Stomach (tissue), 9 donors: Measurements from ENCODE around the gene NTN3. TPM values are rescaled to one million over a fixed set of nuclear protein-coding genes. Genes with fewer than 3 reads are reported as not detected.
"Not testable (repeated sequence)": the region's sequence is repeated elsewhere in the genome, so short reads cannot be mapped to it uniquely, and the experiment has no call there.

Source experiments
- DNase-seq, 2 donors: peaks; one replicate each; pipeline versions ENCODE4 v3.0.0 to v3.0.0-alpha.2; 2013 to 2019
- H3K27ac ChIP-seq, 5 donors: fragments of 200-600 bp in 4 of 5; sonication (generic) in 4 of 5; one replicate each; pipeline ENCODE4 v1.5.1; 2013 to 2019; ENCODE audit warnings: mild to moderate bottlenecking in 1 of 5, moderate library complexity in 1 of 5
- H3K27me3 ChIP-seq, 3 donors: fragments of 200-600 bp; sonication (generic); one replicate each; pipeline ENCODE4 v1.5.1; 2017 to 2019; ENCODE audit warnings: mixed run types in 1 of 3
- H3K36me3 ChIP-seq, 4 donors: fragments of 200-600 bp; sonication (generic); 1 replicate in 3 of 4; 2 replicates in 1 of 4; pipeline ENCODE4 v1.5.1; 2016 to 2019
- H3K4me1 ChIP-seq, 4 donors: fragments of 200-600 bp; sonication (generic); one replicate each; pipeline ENCODE4 v1.5.1; 2016 to 2019
- H3K4me3 ChIP-seq, 4 donors: fragments of 200-600 bp; sonication (generic) in 3 of 4; one replicate each; pipeline ENCODE4 v1.5.1; 2016 to 2019; ENCODE audit warnings: mild to moderate bottlenecking in 1 of 4
- H3K9me3 ChIP-seq, 4 donors: fragments of 200-600 bp; sonication (generic); one replicate each; pipeline ENCODE4 v1.5.1; 2016 to 2019
- EP300 ChIP-seq: sonication (generic); formaldehyde crosslinking; IDR thresholded peaks from one replicate; pipeline ENCODE4 v1.6.1; 2017; ENCODE audit warnings: antibody characterized with exemption
- POLR2A ChIP-seq, 4 donors: fragments of 450-650 bp; IDR thresholded peaks; one replicate each; pipeline ENCODE4 v1.6.1; 2016; ENCODE audit warnings: antibody characterized with exemption in 4 of 4, control low read depth in 2 of 4, mild to moderate bottlenecking in 1 of 4, moderate library complexity in 1 of 4
- POLR2AphosphoS5 ChIP-seq, 3 donors: sonication (generic); formaldehyde crosslinking; IDR thresholded peaks; one replicate each; pipeline ENCODE4 v1.6.1; 2016; ENCODE audit warnings: antibody characterized with exemption in 3 of 3
- WGBS, 5 donors: extraction: QIAGEN DNeasy Blood & Tissue Kit in 3 of 5; methylation state at CpG; one replicate each; pipeline versions ENCODE4 v1.1.5 to v1.1.7; 2013 to 2018; 5-methylcytosine and 5-hydroxymethylcytosine counted together
- intact Hi-C: fragments of 100-400 bp; cut with DNase I; formaldehyde crosslinking; loops from one replicate; pipeline ENCODE4 v1.15.1; 2023; ENCODE audit warnings: low total_unique reads
- polyA plus RNA-seq, 3 donors: library from polyadenylated mRNA; stranded (reverse); fragments of 200-250 nt; gene quantifications; one replicate each; pipeline ENCODE4 v1.2.3, GENCODE V29; 2013
- total RNA-seq, 5 donors: library from RNA; depleted of rRNA; stranded (reverse); fragments of >200 nt; gene quantifications; one replicate each; pipeline versions ENCODE4 v1.1.0 to v1.2.3, GENCODE V29; 2014 to 2016
- TF ChIP-seq, protein P1 (sequence below), 7 experiments: fragments of 450-650 bp in 4 of 7; fragments of 200-600 bp in 3 of 7; sonication (generic) in 3 of 7; IDR thresholded peaks; one replicate each; pipeline ENCODE4 v1.5.1; 2016 to 2019; ENCODE audit warnings: antibody characterized with exemption in 7 of 7, control low read depth in 2 of 7, mild to moderate bottlenecking in 1 of 7
- donor health status: healthy with polysubstance abuse.
- donor health status: Bipolar disorder and iron deficiency.
- donor health status: healthy.

NTN3 gene
- total and polyA plus RNA-seq, 8 donors: 1.8 TPM; not detected in 7

GRCh38 chr16:2438121-2438520 lies 33.0 kb upstream of the NTN3 start:
- Histone ChIP-seq H3K36me3 (peaks cover 0 to 52% (median 35%) of the 10 kb centered on the region in 4 donors), H3K4me3 (no peak overlapping the region), H3K27ac (no peak overlapping the region), H3K27me3 (no peaks in the 10 kb centered on the region), H3K4me1 (no peaks in the 10 kb centered on the region), H3K9me3 (no peaks in the 10 kb centered on the region)
- no peak for DNase-seq
- intact Hi-C loops: no loop called here
- WGBS, 5 donors: 93 to 97% (median 96%) methylated on average over 14 of the region's 14 CpGs
- TF ChIP-seq EP300 (no peak), POLR2AphosphoS5 (IDR thresholded peaks at IDR 0.05) (no peak), POLR2A (IDR thresholded peaks at IDR 0.05) (no peak)
- TF ChIP-seq, protein P1, sequence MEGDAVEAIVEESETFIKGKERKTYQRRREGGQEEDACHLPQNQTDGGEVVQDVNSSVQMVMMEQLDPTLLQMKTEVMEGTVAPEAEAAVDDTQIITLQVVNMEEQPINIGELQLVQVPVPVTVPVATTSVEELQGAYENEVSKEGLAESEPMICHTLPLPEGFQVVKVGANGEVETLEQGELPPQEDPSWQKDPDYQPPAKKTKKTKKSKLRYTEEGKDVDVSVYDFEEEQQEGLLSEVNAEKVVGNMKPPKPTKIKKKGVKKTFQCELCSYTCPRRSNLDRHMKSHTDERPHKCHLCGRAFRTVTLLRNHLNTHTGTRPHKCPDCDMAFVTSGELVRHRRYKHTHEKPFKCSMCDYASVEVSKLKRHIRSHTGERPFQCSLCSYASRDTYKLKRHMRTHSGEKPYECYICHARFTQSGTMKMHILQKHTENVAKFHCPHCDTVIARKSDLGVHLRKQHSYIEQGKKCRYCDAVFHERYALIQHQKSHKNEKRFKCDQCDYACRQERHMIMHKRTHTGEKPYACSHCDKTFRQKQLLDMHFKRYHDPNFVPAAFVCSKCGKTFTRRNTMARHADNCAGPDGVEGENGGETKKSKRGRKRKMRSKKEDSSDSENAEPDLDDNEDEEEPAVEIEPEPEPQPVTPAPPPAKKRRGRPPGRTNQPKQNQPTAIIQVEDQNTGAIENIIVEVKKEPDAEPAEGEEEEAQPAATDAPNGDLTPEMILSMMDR (IDR thresholded peaks at IDR 0.05): no peak

- Histone ChIP-seq H3K27me3 (no peaks in the 10 kb centered on the region), H3K36me3 (peaks cover 2 to 58% (median 33%) of the 10 kb centered on the region in 4 donors), H3K27ac (no peak overlapping the region), H3K4me3 (no peak overlapping the region), H3K4me1 (no peaks in the 10 kb centered on the region), H3K9me3 (no peaks in the 10 kb centered on the region)
- intact Hi-C loops: no loop called here
- no peak for DNase-seq
- TF ChIP-seq, protein P1 (IDR thresholded peaks at IDR 0.05): no peak
- no peak for TF ChIP-seq POLR2A (IDR thresholded peaks at IDR 0.05)
- TF ChIP-seq EP300: no peak
- TF ChIP-seq POLR2AphosphoS5 (IDR thresholded peaks at IDR 0.05): no peak
- 89 to 97% (median 94%) methylated on average over 11 of the region's 11 CpGs for WGBS, 5 donors
These were observed 31.5 kb upstream of the NTN3 start for GRCh38 chr16:2439598-2439997.

DNA sequence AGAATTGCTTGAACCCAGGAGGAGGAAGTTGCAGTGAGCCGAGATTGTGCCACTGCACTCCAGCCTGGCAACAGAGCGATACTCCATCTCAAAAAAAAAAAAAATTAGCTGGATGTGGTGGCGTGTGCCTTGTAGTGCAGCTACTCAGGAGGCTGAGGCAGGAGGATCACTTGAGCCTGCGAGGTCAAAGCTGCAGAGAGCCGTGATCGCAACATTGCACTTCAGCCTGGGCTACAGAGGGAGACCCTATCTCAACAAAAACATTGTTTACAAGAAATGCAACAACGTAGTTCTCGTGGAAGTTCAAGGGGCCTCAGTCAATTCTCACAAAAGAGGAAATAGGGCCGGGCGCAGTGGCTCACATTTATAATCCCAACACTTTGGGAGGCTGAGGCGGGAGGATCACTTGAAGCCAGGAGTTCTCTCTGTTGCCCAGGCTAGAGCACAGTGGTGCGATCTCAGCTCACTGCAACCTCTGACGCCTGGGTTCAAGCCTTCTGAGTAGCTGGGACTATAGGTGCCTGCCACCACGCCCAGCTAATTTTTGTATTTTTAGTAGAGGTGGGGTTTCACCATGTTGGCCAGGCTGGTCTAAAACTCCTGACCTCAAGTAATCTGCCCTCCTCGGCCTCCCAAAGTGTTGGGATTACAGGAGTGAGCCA lies 29.8 kb upstream of the NTN3 start:
- H3K9me3 ChIP-seq, H3K27ac ChIP-seq, H3K4me1 ChIP-seq, intact Hi-C loops, H3K4me3 ChIP-seq, H3K27me3 ChIP-seq, DNase-seq: not testable (repeated sequence)
- H3K36me3 ChIP-seq: peaks cover 10 to 68% (median 43%) of the 10 kb centered on the region in 4 donors
- WGBS, 5 donors: 81 to 95% (median 86%) methylated on average over 14 to 15 of the region's 15 CpGs

DNA sequence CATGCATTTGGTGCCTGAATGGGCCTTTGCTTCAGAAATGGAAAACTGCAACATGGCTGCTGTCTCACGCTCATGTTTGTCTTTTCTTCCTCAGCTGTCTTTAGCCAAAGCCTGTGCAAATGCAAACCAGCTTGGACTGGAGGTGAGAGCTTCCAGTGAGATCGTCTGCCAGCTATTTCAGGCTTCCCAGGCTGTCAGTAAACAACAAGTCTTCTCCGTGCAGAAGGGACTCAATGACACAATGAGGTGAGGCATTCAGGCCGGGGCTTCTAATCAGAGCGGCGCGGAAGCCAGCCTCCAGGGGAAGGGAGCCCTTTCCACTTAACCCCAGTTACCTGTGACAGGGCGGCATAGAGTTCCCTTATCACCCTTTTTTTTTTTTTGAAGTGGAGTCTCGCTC lies 27.5 kb upstream of the NTN3 start:
- TF ChIP-seq POLR2A (IDR thresholded peaks at IDR 0.05): no peak
- TF ChIP-seq POLR2AphosphoS5 (IDR thresholded peaks at IDR 0.05): no peak
- TF ChIP-seq, protein P1 (IDR thresholded peaks at IDR 0.05): no peak
- TF ChIP-seq EP300: no peak
- intact Hi-C loops: no loop called here
- 89 to 95% (median 92%) methylated on average over 9 of the region's 9 CpGs for WGBS, 5 donors
- no peaks in the 10 kb centered on the region for H3K4me1 ChIP-seq
- peaks cover 10 to 65% (median 40%) of the 10 kb centered on the region in 4 donors for H3K36me3 ChIP-seq
- no peaks in the 10 kb centered on the region for H3K9me3 ChIP-seq
- no peak overlapping the region for H3K4me3 ChIP-seq
- H3K27ac ChIP-seq: no peak overlapping the region
- no peak for DNase-seq
- no peaks in the 10 kb centered on the region for H3K27me3 ChIP-seq

DNA sequence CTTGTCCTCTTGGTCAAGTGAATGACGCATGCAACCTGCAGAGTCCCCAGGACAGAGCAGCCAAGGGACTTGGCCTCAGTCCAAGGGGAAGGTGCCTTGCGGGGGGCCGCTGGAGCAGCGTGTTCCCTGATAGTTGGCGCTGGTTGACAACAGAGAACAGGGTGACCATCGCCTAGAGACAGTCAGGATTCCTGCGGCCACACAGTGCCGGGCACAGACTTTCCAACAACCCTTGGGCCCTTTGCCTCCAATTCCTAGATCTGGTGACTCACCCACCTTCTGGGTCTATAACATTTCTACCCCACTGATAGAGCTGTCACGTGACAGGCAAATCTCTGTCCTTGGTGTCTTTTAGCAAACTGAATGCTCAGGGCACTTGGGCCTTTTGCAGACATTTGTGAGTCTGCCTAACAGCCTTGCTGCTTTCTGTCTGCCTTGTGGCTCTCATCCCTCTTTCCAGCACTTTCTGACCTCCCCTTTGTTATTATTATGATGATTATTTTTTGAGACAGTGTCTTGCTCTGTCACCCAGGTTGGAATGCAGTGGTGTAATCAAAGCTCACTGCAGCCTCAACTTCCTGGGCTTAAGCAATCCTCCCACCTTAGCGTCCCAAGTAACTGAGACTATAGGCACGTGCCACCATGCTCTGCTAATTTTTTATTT lies 23.0 kb upstream of the NTN3 start:
- Histone ChIP-seq H3K9me3 (no peaks in the 10 kb centered on the region), H3K4me1 (no peaks in the 10 kb centered on the region), H3K27ac (no peak overlapping the region), H3K27me3 (no peaks in the 10 kb centered on the region), H3K4me3 (no peak overlapping the region), H3K36me3 (peaks cover 16 to 86% (median 50%) of the 10 kb centered on the region in 4 donors)
- WGBS, 5 donors: 88 to 95% (median 93%) methylated on average over 10 to 11 of the region's 11 CpGs
- intact Hi-C loops: no loop called here
- TF ChIP-seq, protein P1 (IDR thresholded peaks at IDR 0.05): no peak
- TF ChIP-seq POLR2A (IDR thresholded peaks at IDR 0.05) (no peak), EP300 (no peak), POLR2AphosphoS5 (IDR thresholded peaks at IDR 0.05) (no peak)
- DNase-seq: no peak
